Amniotic epithelial cell (primary cell): ENCODE data around the gene ADSS1.

Experiments
- DNase-seq: peaks from one replicate; pipeline ENCODE4 v3.0.0-alpha.2; 2010; ENCODE audit warnings: low read depth

Gene ADSS1

GRCh38 chr14:104734051-104734587 lies 10.1 kb downstream of the ADSS1 start:
- DNase-seq, result no peak

GRCh38 chr14:104734601-104734990 lies 10.6 kb downstream of the ADSS1 start:
- no peak for DNase-seq

- DNase-seq, result peak; percentile 38
Measured at GRCh38 chr14:104734991-104735779, 11.2 kb downstream of the ADSS1 start.

- DNase-seq, result peak; percentile 80
Measured at GRCh38 chr14:104735830-104736642, 12.0 kb downstream of the ADSS1 start.

DNA sequence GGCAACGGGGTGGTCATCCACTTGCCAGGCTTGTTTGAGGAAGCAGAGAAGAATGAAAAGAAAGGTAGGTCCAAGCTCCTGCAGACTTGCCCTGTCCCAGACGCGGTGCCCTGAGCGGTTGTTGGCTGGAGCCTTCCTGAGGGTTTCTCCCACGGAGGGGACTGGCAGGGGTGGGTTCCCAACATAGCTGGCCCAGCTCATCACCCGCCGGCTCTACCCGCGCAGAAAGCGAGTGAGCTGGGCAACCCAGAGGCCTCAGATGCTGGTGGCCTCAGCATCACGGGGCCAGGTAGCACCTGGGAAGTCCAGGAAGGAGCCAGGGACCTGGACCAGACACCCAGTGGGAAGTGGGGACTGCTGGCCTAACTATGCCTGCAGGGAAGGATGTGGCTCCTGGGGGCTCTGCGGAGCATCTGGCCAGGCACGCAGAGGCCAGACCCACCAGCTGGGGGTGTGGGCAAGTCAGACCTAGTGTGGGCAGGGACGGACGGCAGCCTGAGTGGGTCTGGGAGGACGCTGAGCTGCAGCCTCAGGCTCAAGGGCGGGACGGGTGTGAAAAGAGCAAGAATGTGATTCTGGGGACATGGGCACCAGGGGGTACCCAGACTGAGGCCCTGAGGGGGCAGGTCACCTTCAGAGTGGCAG lies 14.5 kb downstream of the ADSS1 start:
- DNase-seq, result no peak

DNA sequence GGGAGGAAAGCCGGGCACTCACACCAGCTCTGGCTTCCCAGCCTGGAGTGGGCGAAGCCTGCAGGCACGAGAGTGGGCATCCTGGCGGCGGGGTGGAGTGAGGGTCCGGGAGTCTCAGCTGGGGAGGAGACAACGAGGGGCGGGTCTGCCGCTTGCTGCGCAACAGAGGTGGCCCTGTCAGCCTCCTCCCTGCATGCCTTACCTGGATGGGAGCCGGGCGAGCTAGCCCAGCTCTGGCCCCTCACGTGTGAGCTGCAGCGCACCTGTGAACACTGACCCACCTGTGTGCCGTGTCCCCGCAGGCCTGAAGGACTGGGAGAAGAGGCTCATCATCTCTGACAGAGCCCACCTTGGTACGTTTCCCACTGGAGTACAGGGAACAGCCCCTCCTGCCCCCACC lies 15.0 kb downstream of the ADSS1 start:
- DNase-seq, result no peak

GRCh38 chr14:104739546-104740516 lies 15.8 kb downstream of the ADSS1 start:
- DNase-seq, result no peak

DNA sequence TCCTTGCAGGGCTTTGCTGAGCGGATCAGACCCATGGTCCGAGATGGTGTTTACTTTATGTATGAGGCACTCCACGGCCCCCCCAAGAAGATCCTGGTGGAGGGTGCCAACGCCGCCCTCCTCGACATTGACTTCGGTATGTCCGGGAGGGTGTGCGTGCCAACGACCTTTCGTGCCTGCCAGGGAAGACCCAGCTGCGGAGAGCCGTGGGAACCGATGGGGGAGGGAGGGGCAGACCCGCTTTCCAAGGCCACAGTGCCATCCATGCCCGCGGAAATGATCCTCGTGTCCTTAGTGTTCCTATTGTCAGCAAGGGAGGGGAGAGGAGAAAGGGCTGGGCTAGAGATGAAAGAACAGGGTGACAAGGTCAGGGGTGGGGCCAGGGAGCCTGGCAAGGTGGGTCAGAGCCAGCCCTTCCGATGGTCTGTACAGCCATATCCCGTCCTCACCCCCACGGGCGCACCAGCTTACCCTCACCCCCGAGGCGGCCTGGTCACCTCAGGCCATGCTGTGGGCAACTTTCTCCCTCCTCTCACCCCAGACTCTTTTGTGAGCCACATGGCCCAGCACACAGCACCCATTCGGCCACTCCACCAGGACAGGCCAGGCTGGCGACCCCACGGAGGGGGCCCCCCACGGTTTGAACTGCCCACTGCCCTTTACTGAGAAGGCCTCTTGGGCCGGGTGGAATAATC lies 17.2 kb downstream of the ADSS1 start:
- DNase-seq, result no peak

- no peak for DNase-seq
Measured at GRCh38 chr14:104741803-104742251, 17.8 kb downstream of the ADSS1 start.

DNA sequence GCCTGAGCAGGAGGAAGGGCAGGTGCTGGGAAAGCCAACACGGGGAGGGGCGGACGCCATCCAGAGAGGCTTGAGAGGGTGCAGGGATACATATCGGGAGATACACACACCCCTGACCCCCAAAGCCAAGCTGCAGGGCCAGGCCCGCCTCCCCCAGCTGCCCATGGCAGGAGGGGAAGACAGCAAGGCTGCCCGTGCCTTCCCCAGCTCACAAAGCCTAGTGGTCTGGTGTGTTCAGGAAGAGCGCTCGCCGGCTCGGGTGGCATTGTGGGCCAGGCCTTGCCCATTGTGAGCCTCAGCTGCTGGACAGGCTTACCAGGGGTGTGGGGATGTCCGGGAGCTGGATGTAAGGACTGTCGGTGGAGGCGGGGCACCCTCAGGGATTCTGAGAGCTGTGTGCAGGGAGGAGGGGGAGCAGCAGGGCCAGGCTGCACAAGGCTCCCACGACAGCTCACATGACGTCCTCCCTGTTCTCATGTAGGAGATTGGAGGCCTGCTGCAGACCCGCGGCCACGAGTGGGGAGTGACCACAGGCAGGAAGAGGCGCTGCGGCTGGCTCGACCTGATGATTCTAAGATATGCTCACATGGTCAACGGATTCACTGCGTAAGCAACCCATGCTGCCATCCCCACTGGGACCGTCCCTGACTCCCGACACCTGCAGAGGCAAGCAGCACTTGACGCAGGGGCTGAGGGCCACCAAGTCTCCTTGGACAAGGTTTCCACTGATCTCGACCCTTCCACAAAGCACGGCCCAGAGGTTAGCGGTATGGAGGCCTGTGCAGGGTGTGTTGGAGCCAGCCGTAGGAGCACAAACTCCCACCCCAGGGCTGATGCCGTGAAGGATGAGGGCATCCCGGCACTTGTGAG lies 18.8 kb downstream of the ADSS1 start:
- no peak for DNase-seq

DNA sequence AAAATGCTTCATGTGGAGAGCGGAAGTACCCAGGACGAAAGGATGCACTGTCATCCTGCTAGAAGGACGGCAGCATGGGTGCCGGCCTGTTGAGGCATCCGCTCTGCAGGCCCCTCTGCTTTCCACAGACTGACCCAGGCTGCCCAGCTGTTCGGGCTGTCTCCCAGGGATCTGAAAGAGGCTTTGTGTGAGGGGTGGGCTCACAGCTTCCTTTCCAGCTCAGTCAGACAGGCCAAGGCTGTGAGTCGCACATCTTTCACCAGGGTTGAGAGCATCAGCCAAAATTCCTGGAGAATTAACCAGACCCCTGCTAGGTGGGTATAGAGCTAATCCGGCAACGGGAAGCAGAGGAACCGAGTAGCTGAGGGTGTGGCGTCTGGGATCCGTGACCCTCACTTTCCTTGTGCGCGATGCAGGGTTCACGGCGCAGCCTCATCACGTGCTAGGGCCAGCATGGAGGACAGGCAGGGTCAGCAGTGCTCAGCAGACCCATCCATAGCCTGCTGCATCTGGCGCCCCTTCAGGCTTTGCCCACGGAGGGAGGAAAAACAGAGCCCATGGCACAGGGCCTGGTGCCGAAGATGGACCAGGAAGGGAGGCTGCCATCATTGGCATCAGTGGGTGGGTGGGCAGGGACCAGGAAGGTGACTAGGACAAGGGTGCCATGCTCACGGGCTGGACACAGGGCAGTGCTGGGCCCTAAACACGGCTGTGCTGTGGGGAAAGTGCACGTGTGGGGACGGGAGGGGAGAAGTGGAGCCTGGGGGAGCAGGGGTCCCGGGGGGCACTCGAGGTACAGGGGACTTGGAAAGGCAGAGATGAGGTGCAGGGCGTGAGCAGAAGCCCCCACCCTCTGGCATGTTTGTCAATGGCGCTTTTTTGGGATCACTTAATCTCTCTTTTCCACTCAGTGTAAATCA lies 19.7 kb downstream of the ADSS1 start:
- no peak for DNase-seq

- DNase-seq, result no peak
Measured at GRCh38 chr14:104744484-104744883, 20.5 kb downstream of the ADSS1 start.

DNA sequence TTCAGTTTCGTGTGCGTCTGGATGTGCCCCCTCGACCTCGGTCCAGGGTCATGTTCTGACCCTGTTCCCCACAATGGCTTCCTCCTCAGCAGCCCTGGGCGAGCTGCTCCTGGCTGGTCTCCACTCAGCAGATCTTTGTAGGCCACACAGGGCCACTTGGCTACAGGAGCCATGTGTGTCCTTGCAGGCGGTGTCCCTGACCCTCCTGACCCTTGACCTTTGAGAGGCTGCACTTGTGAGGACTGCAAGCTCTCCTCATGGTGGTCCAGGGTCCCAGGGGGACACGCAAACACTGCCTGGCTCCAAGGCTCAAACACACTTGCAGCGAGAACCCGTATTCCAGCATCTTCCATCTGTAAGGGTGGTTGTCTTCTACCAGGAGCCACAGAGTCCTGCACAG lies 21.4 kb downstream of the ADSS1 start:
- no peak for DNase-seq

DNA sequence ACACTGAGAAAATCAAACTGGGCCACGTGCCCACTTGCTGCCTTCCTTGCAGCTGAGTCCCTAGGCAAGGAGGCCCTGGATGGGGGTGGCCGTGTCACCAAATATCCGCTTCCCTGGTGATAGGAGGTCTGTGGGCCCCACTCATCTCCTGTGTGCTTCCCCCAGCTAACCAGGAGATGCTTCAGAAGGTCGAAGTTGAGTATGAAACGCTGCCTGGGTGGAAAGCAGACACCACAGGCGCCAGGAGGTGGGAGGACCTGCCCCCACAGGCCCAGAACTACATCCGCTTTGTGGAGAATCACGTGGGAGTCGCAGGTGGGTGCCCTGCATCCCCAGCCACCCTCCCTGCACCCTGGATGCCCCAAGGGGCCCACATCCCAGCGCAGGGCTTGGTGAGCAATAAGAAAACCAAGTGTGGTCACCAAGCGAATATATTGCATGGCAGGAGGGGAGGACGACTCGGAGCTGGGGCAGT lies 22.1 kb downstream of the ADSS1 start:
- DNase-seq, result no peak

DNA sequence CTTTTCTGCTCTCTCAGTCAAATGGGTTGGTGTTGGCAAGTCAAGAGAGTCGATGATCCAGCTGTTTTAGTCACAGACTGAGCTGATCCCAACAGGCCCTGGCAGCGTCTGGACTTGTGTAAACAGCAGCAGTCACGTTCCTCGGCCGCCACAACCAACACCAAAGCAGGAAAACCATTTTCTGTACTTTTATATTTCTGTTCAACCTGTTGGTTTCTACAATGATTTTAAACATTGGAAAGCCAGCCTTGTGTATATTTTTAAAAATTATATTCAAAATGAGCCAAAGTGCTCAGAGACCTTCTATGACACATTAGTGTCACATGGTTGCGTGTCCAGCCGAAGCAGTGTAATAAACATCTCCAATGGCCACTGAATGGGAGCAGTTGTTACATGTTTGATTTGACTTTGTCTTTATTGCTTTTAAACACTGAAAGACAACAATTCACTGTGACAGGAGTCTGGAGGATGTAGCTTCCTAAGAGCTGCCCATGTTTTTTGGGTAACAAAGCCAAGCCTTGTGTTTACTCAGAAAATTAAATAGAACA lies 23.0 kb downstream of the ADSS1 start:
- DNase-seq, result no peak

DNA sequence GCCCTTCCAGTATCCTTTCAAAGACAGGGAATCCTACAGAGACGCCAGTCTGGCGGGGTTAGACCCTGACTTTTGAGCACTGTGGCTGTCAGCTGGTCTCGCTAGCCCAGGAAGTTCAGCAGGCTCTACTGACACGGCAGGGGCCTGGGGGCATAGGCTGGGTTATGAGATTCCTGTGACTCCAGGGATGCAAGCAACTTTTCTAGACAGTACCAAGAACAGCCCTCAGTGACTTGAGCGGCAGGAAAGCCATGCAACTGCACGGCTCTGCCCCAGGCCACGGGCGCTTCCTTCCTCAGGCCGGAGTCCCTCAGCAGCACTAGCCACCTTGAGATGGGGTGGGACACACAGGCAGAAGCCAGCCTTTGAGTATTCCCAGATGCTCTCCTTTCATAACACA lies 23.8 kb downstream of the ADSS1 start:
- no peak for DNase-seq

- DNase-seq, result no peak
Measured at GRCh38 chr14:104749111-104749649, 25.2 kb downstream of the ADSS1 start.
